Measurements from ENCODE around the gene AFF3.
"Not testable (repeated sequence)": the region's sequence is repeated elsewhere in the genome, so short reads cannot be mapped to it uniquely, and the experiment has no call there.

Gene AFF3

GRCh38 chr2:100160396-100160795 is 18.0 kb upstream of the AFF3 start:
- DNase-seq (ENCODE audit: low read depth, low spot score): no peak
- H3K4me3 ChIP-seq (ENCODE audit: low read length): no peak overlapping the region

GRCh38 chr2:100151832-100152231 is 9.4 kb upstream of the AFF3 start:
- not testable (repeated sequence) for H3K4me3 ChIP-seq (ENCODE audit: low read length)

GRCh38 chr2:100151310-100151709 is 8.9 kb upstream of the AFF3 start:
- DNase-seq (ENCODE audit: low read depth, low spot score): no peak
- H3K4me3 ChIP-seq (ENCODE audit: low read length): no peak overlapping the region

More at GRCh38 chr2:100151832-100152231, 9.4 kb upstream of the AFF3 start:
- DNase-seq (ENCODE audit: low read depth, low spot score): not testable (repeated sequence)

- no peak overlapping the region for H3K4me3 ChIP-seq (ENCODE audit: low read length)
- DNase-seq (ENCODE audit: low read depth, low spot score): no peak
Observed at GRCh38 chr2:100148883-100149282, 6.5 kb upstream of the AFF3 start.

DNA sequence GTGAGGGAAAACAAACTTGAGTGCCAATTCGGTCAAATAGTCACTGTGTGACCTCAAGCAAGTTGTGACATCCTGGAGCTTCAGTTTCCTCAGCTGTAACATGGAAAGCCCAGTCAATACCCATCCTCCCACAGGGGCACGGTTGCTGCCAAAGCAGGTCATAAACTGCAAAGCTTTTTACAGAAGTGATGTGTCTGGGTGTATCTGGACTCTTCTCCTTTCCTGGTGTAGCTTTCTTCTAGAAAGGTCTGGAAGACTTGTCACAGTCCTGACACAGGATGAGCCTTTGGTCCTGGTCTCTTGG is 4.2 kb upstream of the AFF3 start:
- DNase-seq (ENCODE audit: low read depth, low spot score): no peak
- no peak overlapping the region for H3K4me3 ChIP-seq (ENCODE audit: low read length)

DNA sequence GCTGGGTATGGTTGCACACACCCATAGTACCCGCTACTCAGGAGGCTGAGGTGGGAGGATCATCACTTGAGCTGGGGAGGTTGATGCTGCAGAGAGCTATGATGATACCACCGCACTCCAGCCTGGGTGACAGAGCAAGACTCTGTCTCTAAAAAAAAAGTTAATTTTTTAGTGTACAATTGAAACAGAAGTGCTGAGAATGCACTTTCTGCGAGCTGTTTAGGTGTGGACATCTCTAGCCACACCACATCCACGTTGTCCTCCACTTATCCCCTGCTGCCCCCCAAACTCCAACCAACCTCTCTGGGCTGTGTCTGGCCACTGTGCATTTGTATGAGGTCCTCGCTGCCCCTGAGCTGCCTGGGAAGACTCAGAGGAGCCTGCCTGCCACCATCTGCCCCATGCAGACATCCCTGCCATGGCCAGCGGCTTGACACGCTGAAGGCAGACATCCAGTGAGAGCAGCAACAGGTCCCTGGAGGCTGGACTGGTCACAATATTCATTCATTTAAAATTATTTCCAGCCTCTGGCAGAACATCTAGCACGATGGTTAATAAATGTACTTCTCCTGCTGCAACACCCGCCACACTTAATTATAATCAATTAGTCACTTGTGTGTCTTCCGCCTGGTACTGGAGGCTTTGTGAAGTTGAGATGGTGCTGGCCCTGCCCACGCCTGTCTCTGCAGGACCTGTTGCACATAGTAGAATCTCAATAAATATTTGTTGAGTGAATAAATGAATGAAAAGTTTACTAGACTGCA is 3.7 kb upstream of the AFF3 start:
- no peak overlapping the region for H3K4me3 ChIP-seq (ENCODE audit: low read length)
- no peak for DNase-seq (ENCODE audit: low read depth, low spot score)

DNA sequence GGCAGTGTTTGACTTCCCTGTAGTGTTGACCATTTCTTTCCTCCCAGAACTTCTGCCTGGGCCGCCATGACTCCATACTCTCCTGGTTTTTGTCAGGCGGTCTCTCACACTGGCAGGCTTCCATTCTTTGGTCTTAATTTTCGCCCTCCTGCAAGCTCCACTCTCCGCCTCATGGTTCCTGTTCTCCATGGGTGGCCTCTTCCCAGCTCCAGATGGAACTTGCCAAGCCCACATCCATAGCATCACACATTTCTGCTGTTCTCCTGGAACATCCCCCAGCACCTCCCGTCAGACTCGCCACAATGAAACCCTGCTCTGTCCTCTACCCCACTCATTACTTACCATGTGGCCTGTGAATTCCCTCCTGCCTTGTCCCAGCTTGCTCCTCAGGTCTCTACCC is 896 bp upstream of the AFF3 start:
- H3K4me3 ChIP-seq (ENCODE audit: low read length): no peak overlapping the region
- DNase-seq (ENCODE audit: low read depth, low spot score): no peak

DNA sequence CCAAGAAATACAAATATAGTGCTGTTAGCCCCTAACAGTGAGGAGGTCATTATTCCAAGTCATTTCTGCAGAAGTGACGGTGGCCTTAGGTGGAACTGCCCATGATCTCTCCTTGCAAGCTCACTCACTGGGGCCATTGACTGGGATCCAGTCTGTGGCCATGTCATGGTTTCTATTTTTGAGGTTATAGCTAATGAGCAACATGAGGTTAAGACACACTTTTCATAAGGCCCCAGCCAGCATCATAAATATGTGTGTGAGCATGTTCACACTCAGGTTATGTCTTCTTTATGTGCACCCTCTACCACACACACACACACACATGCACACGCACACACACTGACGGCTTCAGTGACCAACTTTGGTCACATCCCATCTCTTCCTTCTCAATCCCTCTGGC is 484 bp downstream of the AFF3 start:
- DNase-seq (ENCODE audit: low read depth, low spot score): no peak
- H3K4me3 ChIP-seq (ENCODE audit: low read length): peak overlapping the region; percentile 77

GRCh38 chr2:100140582-100140981 is 1.8 kb downstream of the AFF3 start:
- peak; percentile 54 for DNase-seq (ENCODE audit: low read depth, low spot score)
- no peak overlapping the region for H3K4me3 ChIP-seq (ENCODE audit: low read length)

DNA sequence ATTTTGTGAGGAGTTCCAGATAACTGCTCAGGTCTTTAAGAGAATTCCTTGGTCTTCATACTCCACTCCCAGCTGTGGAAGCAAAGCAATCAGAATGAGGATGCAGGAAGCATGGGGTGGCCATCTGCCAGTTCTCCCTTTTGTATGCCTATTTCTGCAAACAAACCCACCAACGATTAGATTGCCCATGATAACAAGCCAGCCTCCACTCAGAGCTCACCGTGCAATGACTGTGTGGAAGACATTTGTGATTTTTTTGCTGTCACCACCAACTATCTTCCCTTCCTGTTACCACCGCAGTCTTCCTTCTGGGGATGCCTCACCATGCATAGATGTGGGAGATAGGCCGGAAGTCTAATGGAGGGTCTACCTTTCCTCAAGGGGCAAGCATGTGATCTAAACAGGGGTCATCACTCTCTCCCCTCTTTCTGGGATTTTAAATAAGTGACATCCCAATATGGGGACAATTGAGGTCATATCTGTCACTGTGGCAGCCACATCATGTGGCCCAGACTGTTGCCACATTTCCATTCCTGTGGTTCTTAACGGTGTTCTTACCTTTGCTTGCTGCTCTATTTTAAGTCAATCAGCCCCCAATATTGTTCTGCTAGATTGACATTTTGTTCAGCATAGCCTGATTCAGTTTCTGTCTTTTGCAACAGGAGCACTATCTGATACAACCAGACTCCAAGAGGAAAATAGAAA is 4.4 kb downstream of the AFF3 start:
- peak; percentile 96 for DNase-seq (ENCODE audit: low read depth, low spot score)
- H3K4me3 ChIP-seq (ENCODE audit: low read length): peak overlapping the region; percentile 25

GRCh38 chr2:100137318-100137717 is 5.1 kb downstream of the AFF3 start:
- DNase-seq (ENCODE audit: low read depth, low spot score): no peak

GRCh38 chr2:100136310-100136709 is 6.1 kb downstream of the AFF3 start:
- H3K4me3 ChIP-seq (ENCODE audit: low read length): no peak overlapping the region
- no peak for DNase-seq (ENCODE audit: low read depth, low spot score)

More at GRCh38 chr2:100137318-100137717, 5.1 kb downstream of the AFF3 start:
- peak overlapping the region; percentile 25 for H3K4me3 ChIP-seq (ENCODE audit: low read length)

GRCh38 chr2:100135415-100135814 is 7.0 kb downstream of the AFF3 start:
- DNase-seq (ENCODE audit: low read depth, low spot score): no peak
- H3K4me3 ChIP-seq (ENCODE audit: low read length): no peak overlapping the region

DNA sequence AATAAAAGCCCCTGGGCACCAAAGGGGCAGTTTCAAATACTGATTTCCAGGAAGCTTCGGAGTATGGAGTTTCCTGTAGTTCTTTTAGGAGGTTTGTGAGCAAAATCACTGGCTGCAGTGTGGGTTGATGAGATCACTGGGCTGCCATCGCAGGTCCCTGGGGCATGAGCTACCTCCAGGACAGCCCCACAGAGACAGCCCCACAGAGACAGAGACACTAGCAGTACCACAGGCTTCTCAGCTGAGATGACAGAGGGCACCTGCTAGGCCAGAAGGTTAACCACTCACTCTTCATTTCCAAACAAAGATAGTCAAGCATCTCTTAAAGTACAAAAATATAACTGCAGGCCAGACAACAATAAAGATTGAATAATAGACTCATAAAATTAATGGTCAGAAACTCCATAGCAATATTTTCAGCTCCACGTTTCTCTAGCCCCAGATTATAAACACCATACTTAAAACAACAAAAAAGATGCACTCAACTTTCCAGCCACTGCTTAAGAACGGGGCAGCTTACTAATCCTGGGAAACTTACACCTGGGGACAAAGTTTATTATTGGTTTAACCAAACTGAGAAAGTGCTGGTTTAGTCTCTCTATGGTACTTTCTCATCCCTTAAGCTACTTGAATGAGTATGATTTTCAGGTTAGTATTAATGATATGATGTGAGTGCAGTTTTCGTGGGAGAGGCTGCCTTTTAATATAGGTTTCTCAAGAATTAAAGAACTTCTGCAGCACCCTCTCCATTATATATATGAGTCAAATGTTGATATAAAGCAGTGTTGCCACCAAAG is 11.6 kb downstream of the AFF3 start:
- no peak for DNase-seq (ENCODE audit: low read depth, low spot score)
- H3K4me3 ChIP-seq (ENCODE audit: low read length): no peak overlapping the region

DNA sequence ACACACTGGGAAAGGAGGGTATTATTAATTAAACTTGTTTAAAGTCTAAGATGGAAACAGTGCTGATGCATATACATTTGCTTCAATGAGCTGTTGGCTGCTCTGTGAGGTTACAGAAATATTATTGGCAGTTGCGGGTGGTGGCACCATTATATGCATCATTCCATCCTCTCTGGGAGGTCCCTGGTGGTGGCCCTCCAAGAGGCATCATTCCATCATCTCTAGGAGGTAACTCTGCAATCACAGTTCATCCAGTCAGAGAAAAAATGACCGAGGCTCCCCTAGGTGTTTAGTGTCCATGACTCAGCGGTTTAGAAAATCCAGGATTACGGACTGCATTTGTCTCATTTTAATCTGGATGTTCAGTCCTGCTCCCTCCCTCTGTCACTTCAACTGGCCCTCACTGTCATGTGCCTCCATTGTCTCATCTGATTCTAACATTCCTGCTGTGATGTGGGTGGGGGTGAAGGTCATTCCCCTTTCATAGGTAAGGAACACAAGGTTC is 15.4 kb downstream of the AFF3 start:
- H3K4me3 ChIP-seq (ENCODE audit: low read length): no peak overlapping the region
- DNase-seq (ENCODE audit: low read depth, low spot score): no peak

GRCh38 chr2:100126201-100126600 is 16.2 kb downstream of the AFF3 start:
- DNase-seq (ENCODE audit: low read depth, low spot score): no peak
- no peak overlapping the region for H3K4me3 ChIP-seq (ENCODE audit: low read length)

GRCh38 chr2:100125626-100126025 is 16.8 kb downstream of the AFF3 start:
- DNase-seq (ENCODE audit: low read depth, low spot score): no peak
- H3K4me3 ChIP-seq (ENCODE audit: low read length): no peak overlapping the region

- H3K4me3 ChIP-seq (ENCODE audit: low read length): no peak overlapping the region
- no peak for DNase-seq (ENCODE audit: low read depth, low spot score)
Observed at GRCh38 chr2:100124761-100125160, 17.6 kb downstream of the AFF3 start.

DNA sequence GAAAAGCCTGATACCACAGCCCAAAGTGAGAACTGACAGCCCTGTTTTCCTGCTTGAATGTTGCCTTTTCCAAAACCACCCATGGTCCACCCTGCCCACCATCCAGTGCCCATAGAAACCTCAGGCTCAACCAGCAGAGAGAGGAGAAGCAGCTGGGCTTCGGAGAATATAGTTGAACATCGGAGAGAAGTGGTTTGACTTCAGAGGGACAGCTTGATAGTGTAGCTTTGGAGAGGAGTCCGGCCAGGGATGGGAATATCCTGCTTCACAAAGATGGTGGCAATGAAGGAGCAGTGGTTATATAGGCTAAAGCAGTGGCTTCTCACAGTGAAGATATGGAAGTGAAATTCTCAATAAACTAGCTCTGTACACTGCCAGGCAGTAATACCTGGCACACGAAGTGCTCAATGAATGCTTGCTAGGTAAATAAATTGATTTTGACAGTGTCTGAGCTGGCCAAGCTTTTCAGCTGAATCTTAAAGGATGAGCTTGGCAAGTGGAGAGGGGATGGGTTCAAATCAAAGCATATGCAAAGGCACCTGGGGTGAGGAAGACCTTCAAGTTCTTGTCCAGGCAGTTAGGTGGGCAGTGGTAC is 21.2 kb downstream of the AFF3 start:
- DNase-seq (ENCODE audit: low read depth, low spot score): no peak
- no peak overlapping the region for H3K4me3 ChIP-seq (ENCODE audit: low read length)

DNA sequence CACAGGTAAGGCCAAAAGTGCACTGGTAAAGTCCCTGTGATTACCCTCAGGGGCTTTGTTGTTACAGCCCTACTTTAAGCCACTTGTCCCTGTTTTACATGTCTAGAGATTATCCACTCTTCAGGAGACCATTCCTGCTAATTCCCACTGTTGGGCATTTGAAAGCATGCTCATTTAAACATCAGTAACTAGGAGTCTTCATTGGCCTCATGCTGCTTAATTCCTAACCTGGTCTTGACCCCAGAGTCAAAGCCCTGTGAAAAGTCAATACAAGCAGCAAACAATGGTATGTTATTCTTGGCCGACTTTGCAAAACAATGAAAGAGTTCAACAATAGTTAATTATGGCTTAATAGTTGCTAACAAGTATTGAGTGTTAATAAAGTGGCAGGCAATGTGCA is 23.2 kb downstream of the AFF3 start:
- no peak for DNase-seq (ENCODE audit: low read depth, low spot score)
- H3K4me3 ChIP-seq (ENCODE audit: low read length): no peak overlapping the region
